Measurements from ENCODE around the gene ACBD3.

ACBD3 gene

DNA sequence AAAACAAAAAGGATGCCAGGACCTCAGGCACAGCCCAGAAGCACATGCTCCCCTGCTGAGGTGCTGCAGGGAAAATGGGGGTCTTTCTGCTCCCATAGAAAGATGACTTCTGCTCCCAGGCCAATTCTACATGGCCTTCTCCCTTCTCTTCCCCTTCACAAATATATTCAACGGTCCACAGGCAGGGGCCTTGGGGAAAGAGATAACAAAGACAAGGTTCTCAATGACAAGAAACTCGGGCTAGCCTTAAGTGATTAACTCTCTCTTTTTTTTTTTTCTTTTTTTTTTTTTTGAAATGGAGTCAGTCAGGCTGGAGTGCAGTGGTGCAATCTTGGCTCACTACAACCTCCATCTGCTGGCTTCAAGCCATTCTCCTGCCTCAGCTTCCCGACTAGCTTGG is 69.9 kb downstream of the ACBD3 start:
- in situ Hi-C loops (cut with HindIII; ENCODE audit: low sequenced_read_pairs) = no loop called here

DNA sequence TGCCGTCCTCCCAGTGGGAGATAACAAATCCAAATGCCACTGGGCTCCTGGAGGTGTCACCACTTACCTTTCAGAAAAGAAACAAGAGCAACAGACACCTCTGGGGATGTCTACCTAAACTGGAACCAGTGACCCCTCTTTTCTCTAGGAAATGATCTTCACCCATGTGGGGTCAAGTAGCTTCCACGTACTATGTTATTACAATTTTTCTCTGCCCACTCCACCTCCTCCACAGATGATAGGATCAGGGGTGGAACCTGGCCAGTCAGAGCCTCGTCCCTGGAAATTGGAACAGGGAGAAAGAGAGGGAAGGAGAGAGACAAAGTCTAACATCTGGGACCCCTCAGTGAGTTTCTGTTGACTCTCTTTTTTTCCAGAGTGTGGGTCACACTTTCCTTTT is 73.9 kb downstream of the ACBD3 start:
- in situ Hi-C loops (cut with HindIII; ENCODE audit: low sequenced_read_pairs) = no loop called here

DNA sequence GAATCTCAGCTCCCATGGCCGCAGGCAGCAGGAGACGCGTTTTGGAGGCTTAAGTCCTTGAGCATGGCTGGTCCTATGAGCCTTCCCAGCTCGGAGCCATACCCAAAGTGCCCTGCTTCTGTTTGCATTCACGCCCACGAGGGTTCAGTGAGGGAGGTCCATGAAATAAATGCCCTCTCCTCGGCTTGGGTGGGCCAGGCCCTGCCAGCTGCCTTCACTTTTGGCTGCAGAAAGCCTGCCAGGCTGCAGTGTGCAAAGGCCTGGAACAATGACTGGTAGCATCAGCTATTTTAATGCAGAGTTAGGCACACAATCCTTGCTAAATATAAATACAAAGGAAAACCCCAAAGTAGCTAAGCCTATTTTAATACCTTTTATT is 74.7 kb downstream of the ACBD3 start:
- in situ Hi-C loops (cut with HindIII; ENCODE audit: low sequenced_read_pairs) = no loop called here

DNA sequence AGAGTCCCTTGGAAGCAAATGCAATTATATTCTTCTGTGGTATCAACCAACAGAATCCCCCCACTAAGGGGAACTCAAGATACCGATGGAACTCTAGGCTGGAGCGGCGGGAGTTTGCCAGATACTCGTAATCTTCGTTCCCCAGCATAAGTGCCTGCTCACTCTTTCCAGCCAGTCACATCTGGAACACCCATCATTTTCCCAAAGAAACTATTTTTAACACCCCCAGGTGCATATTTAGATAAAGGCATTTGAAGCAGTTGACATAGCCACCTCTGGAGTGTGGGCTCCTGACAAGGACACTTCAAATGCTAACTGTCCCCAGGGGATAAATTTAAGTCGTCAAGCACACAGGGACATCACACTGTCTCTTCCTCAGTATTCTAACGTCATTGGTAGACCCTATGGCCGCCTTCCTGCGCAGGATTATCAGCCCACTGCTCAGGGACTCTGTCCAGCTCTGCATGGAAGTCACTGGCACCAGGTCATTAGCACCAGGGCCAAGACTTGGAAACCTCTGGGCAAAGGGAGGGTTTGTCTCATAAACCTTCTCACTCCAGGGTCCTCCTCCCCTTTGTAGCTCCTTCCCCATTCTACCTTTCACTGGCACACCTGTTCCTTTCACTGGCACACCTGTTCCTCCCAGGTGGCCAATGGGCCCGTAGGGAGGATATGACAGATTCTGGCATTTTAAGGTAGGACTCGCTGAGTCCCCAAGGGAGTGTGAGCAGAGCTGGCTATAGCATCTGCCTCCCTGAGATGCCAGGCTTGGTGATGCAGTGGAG is 75.3 kb downstream of the ACBD3 start:
- in situ Hi-C loops (cut with HindIII; ENCODE audit: low sequenced_read_pairs) = no loop called here

DNA sequence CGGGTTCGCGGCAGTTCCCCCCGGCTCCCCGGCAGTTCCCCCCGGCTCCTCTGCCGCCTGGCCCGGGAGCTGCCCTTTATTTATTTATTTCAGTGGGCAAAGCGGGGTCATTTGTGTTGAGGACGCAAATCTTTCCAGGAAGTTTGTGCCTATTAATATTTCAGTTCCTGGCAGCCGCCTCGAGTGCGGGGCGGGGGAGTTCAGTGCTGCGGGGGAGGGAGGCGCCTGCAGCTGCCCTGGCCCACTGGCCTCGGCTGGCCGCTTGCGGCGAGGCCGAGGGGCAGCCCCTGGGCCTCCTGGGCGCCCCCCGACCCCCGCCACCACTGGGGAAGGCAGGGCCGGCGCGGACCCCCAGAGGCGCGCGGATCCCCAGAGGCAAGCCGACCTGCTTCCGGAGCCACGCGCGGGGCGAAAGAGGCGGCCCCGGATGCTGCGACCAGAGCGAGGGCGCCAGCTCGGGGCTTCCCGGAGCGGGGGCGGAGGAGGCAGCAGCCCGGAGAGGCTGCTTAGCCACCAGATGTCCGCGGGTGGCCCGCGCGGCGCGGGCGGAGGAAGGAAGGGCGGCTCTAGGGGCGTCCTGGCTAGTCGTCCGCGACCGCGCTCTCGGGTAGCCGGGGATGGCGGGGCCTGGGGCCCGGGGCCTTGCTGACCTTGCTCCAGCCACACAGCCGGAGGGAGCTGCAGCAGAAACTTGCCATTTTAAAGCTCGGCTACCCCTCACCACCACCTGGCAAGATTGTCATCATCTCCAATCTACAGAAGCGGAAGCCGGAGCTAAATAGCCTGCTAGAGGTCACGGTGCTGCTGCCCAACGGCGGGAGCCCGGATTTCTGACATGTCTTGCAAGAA is 76.1 kb downstream of the ACBD3 start:
- in situ Hi-C loops (cut with HindIII; ENCODE audit: low sequenced_read_pairs) = no loop called here

DNA sequence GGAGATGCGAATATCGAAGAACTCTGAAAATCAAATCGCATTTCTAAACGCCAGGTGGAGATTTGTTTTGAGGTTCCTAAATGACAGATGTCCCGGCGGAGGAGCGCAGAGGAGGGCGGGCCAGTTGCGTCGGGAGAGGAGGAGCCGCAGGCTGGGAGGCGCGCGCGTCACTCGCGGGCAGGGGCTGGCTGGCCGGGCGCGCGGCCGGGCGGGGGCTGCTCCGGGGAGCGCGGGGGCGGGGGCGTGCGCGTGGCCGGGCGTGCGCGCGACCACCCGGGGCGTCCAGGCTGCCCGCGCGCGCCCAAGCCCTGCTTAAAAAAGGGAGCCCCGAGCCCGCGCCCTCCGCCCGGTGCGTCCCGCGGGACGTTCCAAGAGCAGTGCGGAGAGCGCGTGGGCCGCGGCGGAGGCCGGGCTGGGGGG is 76.7 kb downstream of the ACBD3 start:
- in situ Hi-C loops (cut with HindIII; ENCODE audit: low sequenced_read_pairs) = no loop called here

DNA sequence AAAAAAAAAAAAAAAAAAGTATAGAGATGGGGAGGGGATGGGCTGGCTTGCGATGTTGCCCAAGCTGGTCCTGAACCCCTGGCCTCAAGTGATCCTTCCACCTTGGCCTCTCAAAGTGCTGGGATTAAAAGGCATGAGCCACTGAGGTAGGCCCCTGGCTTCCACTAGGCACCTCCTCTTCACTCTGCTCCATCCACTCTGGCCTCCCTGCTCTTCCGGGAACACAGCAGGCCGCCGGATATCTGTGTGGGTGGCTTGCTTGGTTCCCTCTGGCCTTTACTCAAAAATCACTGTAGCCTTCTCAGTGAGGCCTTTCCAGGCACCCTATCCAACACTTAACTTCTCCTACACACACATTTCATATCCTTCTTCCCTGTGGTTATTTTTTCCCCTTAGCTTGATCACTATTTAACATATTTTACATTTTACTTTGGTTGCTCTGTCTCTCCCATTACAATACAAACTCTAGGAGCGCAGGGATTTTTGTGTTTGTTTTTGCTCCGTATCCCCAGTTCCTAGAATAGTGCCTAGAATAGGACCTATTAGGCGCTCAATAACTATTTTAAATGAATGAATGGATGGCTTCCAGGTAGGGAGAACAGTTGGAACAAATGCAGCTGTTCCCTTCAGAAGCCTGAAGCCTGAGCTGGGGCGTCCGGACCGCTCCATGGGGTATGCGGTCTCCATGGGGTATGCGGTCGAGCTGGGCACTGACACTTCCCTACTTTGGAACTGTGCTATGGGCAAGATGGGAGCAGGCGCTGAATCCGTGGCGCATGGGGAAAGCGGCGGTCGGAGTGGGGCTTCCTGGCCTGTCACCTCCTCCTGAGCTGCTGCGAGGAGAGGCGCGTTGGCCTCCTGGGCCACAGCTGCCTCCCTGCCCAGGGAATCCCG is 77.4 kb downstream of the ACBD3 start:
- in situ Hi-C loops (cut with HindIII; ENCODE audit: low sequenced_read_pairs) = no loop called here

DNA sequence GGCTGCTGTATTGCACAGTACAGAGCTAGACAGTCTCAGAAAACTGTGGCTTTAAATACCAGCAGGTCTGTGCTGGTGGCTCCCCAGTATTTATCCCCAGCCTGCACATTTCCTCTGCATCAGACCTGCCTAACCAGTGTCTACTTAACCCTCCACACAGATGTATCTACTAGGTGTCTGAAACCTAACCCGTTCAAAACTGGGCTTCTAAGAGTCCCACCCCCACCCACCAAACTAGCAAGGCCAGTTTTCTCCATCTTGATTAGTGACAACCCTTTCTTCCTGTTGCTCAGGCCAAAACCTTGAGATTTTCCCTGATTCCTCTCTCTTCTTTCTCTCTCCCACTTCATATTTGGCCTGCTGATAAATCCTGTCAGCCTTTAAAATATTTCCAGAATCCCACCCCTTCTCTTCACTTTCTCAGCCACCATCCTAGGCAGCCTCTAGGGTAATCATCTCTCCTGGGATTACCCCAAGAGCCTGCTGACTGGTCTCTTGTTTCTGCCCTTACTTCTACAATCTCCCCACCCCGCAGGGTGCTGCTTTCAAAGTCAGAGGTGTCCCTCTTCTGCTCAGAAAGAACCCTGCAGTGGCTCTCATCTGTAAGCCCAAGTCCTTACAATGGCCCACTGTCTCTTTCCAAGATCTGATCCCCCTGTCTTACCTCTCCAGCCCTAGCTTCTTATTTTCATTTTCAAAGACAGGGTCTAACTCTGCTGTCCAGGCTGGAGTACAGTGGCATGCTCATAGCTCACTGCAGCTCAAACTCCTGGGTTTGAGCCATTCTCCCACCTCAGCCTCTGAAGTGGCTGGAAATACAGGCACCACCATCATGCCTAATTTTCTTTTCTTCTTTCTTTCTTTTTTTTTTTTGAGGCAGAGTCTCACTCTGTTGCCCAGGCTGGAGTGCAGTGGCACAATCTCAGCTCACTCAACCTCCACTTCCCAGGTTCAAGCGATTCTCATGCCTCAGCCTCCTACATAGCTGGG is 78.8 kb downstream of the ACBD3 start:
- in situ Hi-C loops (cut with HindIII; ENCODE audit: low sequenced_read_pairs) = no loop called here

DNA sequence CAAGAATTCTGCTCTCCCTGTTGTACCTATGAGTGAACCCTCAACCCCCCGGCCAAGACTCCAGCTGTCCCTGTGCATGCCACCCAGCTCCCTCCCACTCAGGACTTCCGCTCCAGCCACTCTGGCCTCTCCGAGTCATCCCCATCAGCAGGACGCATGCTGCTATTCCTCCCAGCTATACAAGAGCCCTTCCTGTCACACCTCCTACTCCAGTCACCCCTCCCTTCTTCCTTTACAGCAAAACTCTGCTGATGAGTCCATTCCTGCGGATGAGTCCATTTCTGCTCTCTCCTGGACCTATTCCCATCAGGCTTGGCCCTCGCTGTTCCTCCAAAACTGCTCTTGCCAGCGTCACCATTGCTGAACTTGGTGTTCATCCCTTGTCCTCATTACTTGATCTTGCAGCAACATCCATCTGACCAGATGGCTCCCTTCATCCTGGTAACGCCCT is 81.8 kb downstream of the ACBD3 start:
- in situ Hi-C loops (cut with HindIII; ENCODE audit: low sequenced_read_pairs) = no loop called here

DNA sequence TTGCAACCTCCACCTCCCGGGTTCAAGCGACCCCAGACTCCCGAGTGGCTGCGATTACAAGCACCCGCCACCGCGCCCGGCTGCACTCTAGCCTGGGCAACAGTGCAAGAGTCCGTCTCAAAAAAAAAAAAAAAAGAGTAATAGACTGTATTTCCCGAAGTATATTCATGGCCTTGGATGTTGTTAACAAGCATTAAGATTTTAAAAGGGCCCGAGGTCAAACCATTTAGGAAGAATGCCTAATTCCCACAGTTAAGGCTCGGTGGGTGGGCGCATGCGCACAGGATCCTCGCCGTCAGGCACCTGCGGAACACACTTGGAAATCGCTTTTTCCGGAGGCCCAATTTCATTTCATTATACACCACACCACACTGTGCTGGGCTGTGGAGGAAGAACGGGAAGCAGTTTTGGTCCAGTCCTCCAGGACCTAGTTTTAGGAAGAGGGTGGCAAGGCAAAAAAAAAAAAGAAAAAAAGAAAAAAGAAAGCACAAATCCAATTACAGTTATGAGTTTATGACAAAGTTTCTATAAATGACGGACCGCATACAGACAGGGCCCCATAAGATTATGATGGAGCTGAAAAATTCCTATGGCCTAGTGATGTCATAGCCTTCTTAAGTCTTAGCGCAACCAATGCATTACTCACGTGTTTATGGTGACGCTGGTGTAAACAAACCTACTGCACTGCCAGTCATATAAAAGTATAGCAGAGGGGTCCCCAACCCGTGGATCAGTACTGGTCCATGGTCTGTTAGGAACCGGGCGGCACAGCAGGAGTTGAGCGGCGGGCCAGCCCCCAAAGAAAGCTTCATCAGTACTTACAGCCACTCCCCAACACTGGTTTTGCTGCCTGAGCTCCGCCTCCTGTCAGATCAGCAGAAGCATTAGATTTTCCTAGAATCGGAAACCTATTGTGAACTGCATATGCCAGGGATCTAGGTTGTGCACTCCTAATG is 85.8 kb downstream of the ACBD3 start:
- in situ Hi-C loops (cut with HindIII; ENCODE audit: low sequenced_read_pairs) = no loop called here

DNA sequence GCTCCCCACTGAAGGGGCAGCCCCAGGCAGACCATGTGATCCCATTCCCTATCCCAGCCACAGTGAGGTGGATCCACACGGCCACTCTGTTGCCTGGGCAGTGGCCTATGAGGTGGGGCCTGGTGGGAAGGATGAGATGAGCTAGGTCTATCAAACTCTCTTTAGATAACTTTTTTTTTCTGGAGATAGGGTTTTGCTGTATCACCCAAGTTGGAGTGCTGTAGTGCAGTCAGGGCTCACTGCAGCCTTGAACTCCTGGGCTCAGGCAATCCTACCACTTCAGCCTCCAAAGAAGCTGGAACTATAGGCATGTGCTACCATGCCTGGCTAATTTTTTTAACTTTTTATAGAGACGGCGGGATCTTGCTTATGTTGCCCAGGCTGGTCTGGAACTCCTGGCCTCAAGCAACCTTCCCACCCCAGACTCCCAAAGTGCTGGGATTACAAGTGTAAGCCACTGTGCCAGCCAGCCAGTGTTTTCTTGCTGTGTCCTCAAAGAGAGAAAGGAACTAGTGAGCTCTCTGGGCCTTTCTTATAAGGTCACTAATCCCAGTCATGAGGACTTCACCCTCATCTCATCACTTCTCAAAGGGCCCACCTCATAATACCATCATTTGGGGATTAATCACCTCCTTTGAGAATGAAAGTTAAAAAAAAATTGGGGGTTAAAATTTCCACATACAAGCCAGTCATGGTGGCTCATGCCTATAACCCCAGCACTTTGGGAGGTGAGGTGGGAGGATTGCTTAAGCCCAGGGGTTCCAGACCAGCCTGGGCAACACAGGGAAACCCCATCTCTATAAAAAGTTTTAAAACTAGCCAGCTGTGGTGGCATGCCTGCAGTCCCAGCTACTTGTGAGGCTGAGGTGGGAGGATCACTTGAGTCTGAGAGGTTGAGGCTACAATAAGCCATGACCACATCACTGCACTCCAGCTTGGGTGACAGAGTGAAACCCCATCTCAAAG is 87.4 kb downstream of the ACBD3 start:
- in situ Hi-C loops (cut with HindIII; ENCODE audit: low sequenced_read_pairs) = no loop called here

DNA sequence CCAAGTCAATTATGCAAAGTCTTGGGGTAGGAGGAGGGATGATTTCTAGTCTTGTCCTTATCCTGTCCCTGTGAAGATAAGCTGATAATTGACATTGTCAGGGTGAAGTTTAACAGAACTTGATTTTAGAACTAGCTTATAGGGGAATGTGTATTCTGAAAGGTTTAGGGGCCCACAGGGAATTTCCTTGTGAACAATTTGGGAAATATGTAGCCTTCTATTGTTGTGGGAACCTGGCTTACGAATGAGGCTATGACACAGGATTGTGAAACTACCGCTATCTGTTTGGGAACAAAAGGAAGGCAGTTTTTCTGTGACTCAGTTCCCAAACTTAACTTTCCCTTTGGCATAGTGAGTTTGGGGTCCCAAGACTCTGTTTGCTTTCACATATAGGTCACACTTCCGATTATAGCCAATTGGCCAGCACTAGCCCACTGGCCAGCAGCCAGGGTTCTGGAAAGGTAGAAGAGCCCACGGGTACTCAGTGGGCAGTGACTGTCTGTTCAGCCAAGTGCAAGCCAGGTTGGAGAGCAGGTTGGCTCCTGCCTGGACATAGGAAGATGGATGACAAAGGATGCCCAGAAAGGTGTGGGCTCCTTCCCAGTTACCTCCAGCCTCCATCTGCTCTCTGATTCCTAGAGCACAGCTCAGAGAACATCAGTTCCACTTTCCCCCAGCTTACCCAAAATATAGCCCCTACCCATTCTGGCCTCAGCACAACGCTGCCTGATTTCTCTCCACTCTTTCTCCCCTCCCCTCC is 88.5 kb downstream of the ACBD3 start:
- in situ Hi-C loops (cut with HindIII; ENCODE audit: low sequenced_read_pairs) = no loop called here

DNA sequence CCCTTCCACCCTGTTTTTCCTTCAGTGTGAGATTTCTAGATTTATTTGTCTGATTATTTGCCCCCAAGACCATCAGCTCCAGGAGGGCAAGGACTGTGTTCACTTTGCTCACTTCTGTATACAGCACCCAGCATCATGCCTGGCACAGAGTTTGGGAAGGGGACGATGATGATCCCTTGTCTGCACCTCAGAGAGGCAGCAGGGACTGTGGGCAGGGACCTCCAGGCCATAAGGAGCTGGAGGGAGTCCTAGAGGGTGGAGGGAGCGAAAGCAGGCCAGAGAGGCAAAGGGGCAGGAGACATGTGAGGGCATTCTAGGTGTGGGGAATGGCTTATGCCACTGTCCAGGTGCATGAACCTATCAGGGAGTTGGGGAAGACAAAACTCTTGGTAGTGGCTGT is 91.3 kb downstream of the ACBD3 start:
- in situ Hi-C loops (cut with HindIII; ENCODE audit: low sequenced_read_pairs) = no loop called here
